IMR-90 (cell line): ENCODE data around the gene GSE1. TPM values are rescaled to one million over a fixed set of nuclear protein-coding genes. Genes with fewer than 3 reads are reported as not detected.

Experiments
- ATAC-seq: fragments of 200-7000 bp; cut with Tn5 transposase; 2 replicates; pipeline ENCODE4 v1.9.1; 2020; ENCODE audit warnings: low read depth, mild to moderate bottlenecking, moderate library complexity
- BruUV-seq: library from RNA; stranded (reverse); fragments of 400-500 nt; replicated peaks from 2 replicates; lab custom pipeline; 2021; lab: Mats Ljungman, UMichigan
- CTCF ChIA-PET: fragments of 300-600 bp; formaldehyde crosslinking; extraction: SDS; loops from one replicate; lab custom pipeline; 2021; ENCODE audit warnings: antibody characterized with exemption; lab: Yijun Ruan, JAX
- POLR2A ChIA-PET: fragments of 300-600 bp; sonication (Branson Sonifier 250); formaldehyde crosslinking; loops from one replicate; lab custom pipeline; 2022; ENCODE audit warnings: antibody characterized with exemption; ENCODE audit not compliant: unreplicated experiment; lab: Charles Lee
- DNase-seq: peaks from one replicate; pipeline ENCODE4 v3.0.0; 2013
- H2AFZ ChIP-seq: replicated peaks from 2 replicates; pipeline ENCODE3; 2013; ENCODE audit warnings: low read length, mild to moderate bottlenecking; ENCODE audit not compliant: poor library complexity
- H2AK5ac ChIP-seq: 2 replicates; pipeline ENCODE4 v1.6.1; 2013; ENCODE audit warnings: low read depth, low read length, inconsistent platforms
- H2AK9ac ChIP-seq: replicated peaks from 2 replicates; pipeline ENCODE3; 2013; ENCODE audit warnings: mild to moderate bottlenecking, low read depth, low read length, moderate library complexity; ENCODE audit not compliant: poor library complexity
- H2BK120ac ChIP-seq: 2 replicates; pipeline ENCODE4 v1.6.1; 2013; ENCODE audit warnings: low read depth, low read length, inconsistent platforms
- H2BK15ac ChIP-seq: 3 replicates; pipeline ENCODE4 v1.6.1; 2013; ENCODE audit warnings: low read depth, low read length, inconsistent platforms
- H2BK20ac ChIP-seq: 2 replicates; pipeline ENCODE4 v1.6.1; 2013; ENCODE audit warnings: low read depth, mild to moderate bottlenecking, inconsistent platforms, low read length, moderate library complexity
- H2BK5ac ChIP-seq: 2 replicates; pipeline ENCODE4 v1.6.1; 2013; ENCODE audit warnings: mild to moderate bottlenecking, low read depth, low read length, inconsistent platforms; ENCODE audit not compliant: poor library complexity, severe bottlenecking
- H3K14ac ChIP-seq: replicated peaks from 2 replicates; pipeline ENCODE4 v1.6.1; 2013; ENCODE audit warnings: low read depth, low read length, inconsistent platforms
- H3K18ac ChIP-seq: 2 replicates; pipeline ENCODE4 v1.6.1; 2013; ENCODE audit warnings: low read depth, low read length, control low read depth
- H3K23ac ChIP-seq: 2 replicates; pipeline ENCODE4 v1.6.1; 2013; ENCODE audit warnings: low read depth, low read length, inconsistent platforms
- H3K27ac ChIP-seq: 2 replicates; pipeline ENCODE4 v1.5.1; 2013; ENCODE audit warnings: mild to moderate bottlenecking, control low read depth, low read length; ENCODE audit not compliant: insufficient read depth
- H3K27me3 ChIP-seq: 2 replicates; pipeline ENCODE4 v1.6.1; 2013; ENCODE audit warnings: low read length; ENCODE audit not compliant: control insufficient read depth, insufficient read depth
- H3K36me3 ChIP-seq: 2 replicates; pipeline ENCODE4 v1.6.1; 2013; ENCODE audit warnings: low read length, mixed read lengths; ENCODE audit not compliant: control insufficient read depth, insufficient read depth
- H3K4ac ChIP-seq: 2 replicates; pipeline ENCODE4 v1.6.1; 2013; ENCODE audit warnings: low read depth, low read length, inconsistent platforms
- H3K4me1 ChIP-seq: 2 replicates; pipeline ENCODE4 v1.6.1; 2013; ENCODE audit warnings: low read length, mixed read lengths; ENCODE audit not compliant: control insufficient read depth, insufficient read depth
- H3K4me2 ChIP-seq: 2 replicates; pipeline ENCODE4 v1.6.1; 2013; ENCODE audit warnings: low read depth, mild to moderate bottlenecking, control low read depth, low read length, moderate library complexity
- H3K4me3 ChIP-seq: 2 replicates; pipeline ENCODE4 v1.5.1; 2013; ENCODE audit warnings: low read depth, mild to moderate bottlenecking, control low read depth, low read length, moderate library complexity; ENCODE audit not compliant: insufficient read depth
- H3K56ac ChIP-seq: 2 replicates; pipeline ENCODE4 v1.6.1; 2013; ENCODE audit warnings: low read length, inconsistent platforms; ENCODE audit not compliant: insufficient read depth; ENCODE audit errors: extremely low read depth
- H3K79me1 ChIP-seq, 2 experiments: 2 replicates each; pipeline ENCODE4 v1.6.1; 2013; ENCODE audit warnings: low read length in 2 of 2, inconsistent platforms in 1 of 2, low read depth in 1 of 2
- H3K9ac ChIP-seq: 2 replicates; pipeline ENCODE4 v1.6.1; 2013; ENCODE audit warnings: low read depth, low read length, control low read depth
- H3K9me1 ChIP-seq: 2 replicates; pipeline ENCODE4 v1.6.1; 2013; ENCODE audit warnings: low read length, inconsistent platforms; ENCODE audit not compliant: insufficient read depth
- H3K9me3 ChIP-seq: 2 replicates; pipeline ENCODE4 v1.6.1; 2013; ENCODE audit warnings: low read length; ENCODE audit not compliant: control insufficient read depth, insufficient read depth
- H4K20me1 ChIP-seq: 2 replicates; pipeline ENCODE4 v1.6.1; 2013; ENCODE audit warnings: low read length, inconsistent platforms; ENCODE audit not compliant: insufficient read depth
- H4K5ac ChIP-seq: 2 replicates; pipeline ENCODE4 v1.6.1; 2013; ENCODE audit warnings: mild to moderate bottlenecking, low read depth, low read length, control low read depth
- H4K8ac ChIP-seq, 2 experiments: 2 replicates each; pipeline ENCODE4 v1.6.1; 2013; ENCODE audit warnings: low read depth in 2 of 2, low read length in 2 of 2, control low read depth in 1 of 2, inconsistent platforms in 1 of 2
- H4K91ac ChIP-seq: 2 replicates; pipeline ENCODE4 v1.6.1; 2013; ENCODE audit warnings: low read depth, low read length, inconsistent platforms; ENCODE audit not compliant: insufficient read depth
- BHLHE40 ChIP-seq: fragments of 150-350 bp; IDR thresholded peaks from 2 replicates; pipeline ENCODE4 v1.6.1; 2016; ENCODE audit warnings: mild to moderate bottlenecking, low read depth, low read length
- MAZ ChIP-seq: IDR thresholded peaks from 2 replicates; pipeline ENCODE4 v1.6.1; 2012; ENCODE audit warnings: low read depth, mild to moderate bottlenecking, low read length, improper control_type of control experiment, moderate library complexity, borderline replicate concordance
- USF2 ChIP-seq: fragments of 150-350 bp; IDR thresholded peaks from 2 replicates; pipeline ENCODE4 v1.6.1; 2017; ENCODE audit warnings: mild to moderate bottlenecking, antibody characterized with exemption, low read length, low read depth
- WGBS, 2 experiments: methylation state at CpG; one replicate each; pipeline versions ENCODE4 v1.1.5 to v1.1.7; 2013; ENCODE audit warnings: missing lambda C conversion rate in 2 of 2; ENCODE audit not compliant: insufficient read length in 1 of 2; ENCODE audit errors: extremely low coverage in 2 of 2; 5-methylcytosine and 5-hydroxymethylcytosine counted together
- dilution Hi-C: fragments of 300-500 bp; cut with HindIII; formaldehyde crosslinking; loops from one replicate; pipeline ENCODE4 v1.14.3; 2018; ENCODE audit warnings: low sequenced_read_pairs; ENCODE audit not compliant: unreplicated experiment
- in situ Hi-C: fragments of 300-500 bp; cut with MboI; formaldehyde crosslinking; loops from 3 replicates; pipeline ENCODE4 v1.14.3; 2019; ENCODE audit warnings: low sequenced_read_pairs, inconsistent platforms, mixed read lengths
- intact Hi-C: fragments of 100-400 bp; cut with micrococcal nuclease; formaldehyde crosslinking; loops from 2 replicates; pipeline ENCODE4 v1.10.0; 2022
- polyA plus RNA-seq, 3 experiments: library from polyadenylated mRNA; depleted of rRNA; stranded (reverse); fragments of >200 nt; gene quantifications; 2 replicates each; pipeline ENCODE4 v1.2.3, GENCODE V29; 2012; ENCODE audit warnings: low replicate concordance in 1 of 3
- total RNA-seq: library from RNA; depleted of rRNA; stranded (reverse); fragments of >200 nt; gene quantifications from 2 replicates; pipeline ENCODE4 v1.2.3, GENCODE V29; 2012

Gene GSE1
- total and polyA plus RNA-seq, 2 of the 4 experiments (the other 2 are of a cell fraction) = 14.9 to 25.5 TPM

- no peak overlapping the region for H3K56ac ChIP-seq
- H3K27ac ChIP-seq = no peak overlapping the region
- H3K9me1 ChIP-seq = no peaks in the 10 kb centered on the region; the same call in 1 of the 2 replicates
- POLR2A ChIA-PET = no interaction called here
- CTCF ChIA-PET = interaction anchor here (1.0 kb wide), 1 partner anchor 35 kb away, joined by 3 read pairs; no protein-coding TSS in a partner anchor
- H2AK9ac ChIP-seq = no peak overlapping the region
- H2BK5ac ChIP-seq = no peak overlapping the region
- no peak for DNase-seq
- no peak for ATAC-seq
- WGBS, 2 experiments = 92% methylated on average over 2 of the region's 7 CpGs; no CpG with 5 or more reads in 1 of the 2 experiments
- H3K23ac ChIP-seq = no peak overlapping the region
- no peaks in the 10 kb centered on the region for H3K27me3 ChIP-seq
- H3K4ac ChIP-seq = no peak overlapping the region
- H4K91ac ChIP-seq = no peak overlapping the region
- in situ Hi-C loops = no loop called here
- H2BK20ac ChIP-seq = no peak overlapping the region
- no peak overlapping the region for H3K18ac ChIP-seq
- H3K9ac ChIP-seq = no peak overlapping the region
- H2AK5ac ChIP-seq = no peak overlapping the region
- H3K14ac ChIP-seq = no peak overlapping the region
- peaks cover 11% of the 10 kb centered on the region for H3K4me1 ChIP-seq
- no peak overlapping the region for H3K4me2 ChIP-seq
- H3K36me3 ChIP-seq = peaks cover 33% of the 10 kb centered on the region
- no peak overlapping the region for H2BK15ac ChIP-seq
- H4K20me1 ChIP-seq = peaks cover 16% of the 10 kb centered on the region
- no peak overlapping the region for H4K5ac ChIP-seq
- no peaks in the 10 kb centered on the region for H3K9me3 ChIP-seq
- H2AFZ ChIP-seq = no peak overlapping the region
- no peak overlapping the region for H4K8ac ChIP-seq
- dilution Hi-C loops = no loop called here
- no peak overlapping the region for H3K4me3 ChIP-seq
- TF ChIP-seq USF2 (no peak), BHLHE40 (no peak), MAZ (no peak)
- H2BK120ac ChIP-seq = no peak overlapping the region
- peaks cover 8 to 18% of the 10 kb centered on the region in 2 experiments; a peak in 3 of 4 replicates for H3K79me1 ChIP-seq
- intact Hi-C loops = loop anchor here (5.0 kb wide), 1 partner anchor 121 kb away; the partner anchor contains the start of genes COX4I1 and EMC8
- BruUV-seq = no TSS peak
Measured at GRCh38 chr16:85676466-85676865, 63.3 kb downstream of the GSE1 start.
